Measurements from ENCODE around the gene NEK4. TPM values are rescaled to one million over a fixed set of nuclear protein-coding genes. Genes with fewer than 3 reads are reported as not detected.
A peak's percentile ranks its signal among the peaks of the same experiment; 100 is the strongest.
"Not testable (repeated sequence)": the region's sequence is repeated elsewhere in the genome, so short reads cannot be mapped to it uniquely, and the experiment has no call there.

NEK4 gene
- total RNA-seq, 2 experiments from 2014 or later, result 21.4 to 22.2 TPM

GRCh38 chr3:52730681-52731080 lies 40.1 kb downstream of the NEK4 start:
- H3K9me3 Mint-ChIP-seq, result peaks cover 38% of the 10 kb centered on the region
- DNase-seq, result peak; percentile 26
- peaks cover 72% of the 10 kb centered on the region for H3K36me3 Mint-ChIP-seq (ENCODE audit: low read depth)
- peaks cover 13% of the 10 kb centered on the region for H3K4me1 Mint-ChIP-seq
- ChIA-PET POLR2A (no interaction called here), CTCF (no interaction called here)
- H3K27ac Mint-ChIP-seq, result peak overlapping the region; percentile 38
- no peak overlapping the region for H3K4me3 Mint-ChIP-seq
- no peaks in the 10 kb centered on the region for H3K27me3 Mint-ChIP-seq

DNA sequence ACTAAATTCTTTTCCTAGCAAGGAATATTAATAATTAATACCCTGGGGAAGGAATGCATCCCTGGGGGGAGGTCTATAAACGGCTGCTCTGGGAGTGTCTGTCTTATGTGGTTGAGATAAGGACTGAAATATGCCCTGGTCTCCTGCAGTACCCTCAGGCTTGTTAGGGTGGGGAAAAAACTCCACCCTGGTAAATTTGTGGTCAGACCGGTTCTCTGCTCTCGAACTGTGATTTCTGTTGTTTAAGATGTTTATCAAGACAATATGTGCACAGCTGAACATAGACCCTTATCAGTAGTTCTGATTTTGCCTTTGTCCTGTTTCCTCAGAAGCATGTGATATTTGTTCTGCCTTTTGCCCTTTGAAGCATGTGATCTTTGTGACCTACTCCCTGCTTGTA lies 42.0 kb downstream of the NEK4 start:
- H3K4me3 Mint-ChIP-seq, H3K27ac Mint-ChIP-seq, H3K27me3 Mint-ChIP-seq, CTCF ChIA-PET, POLR2A ChIA-PET, DNase-seq: not testable (repeated sequence)
- H3K36me3 Mint-ChIP-seq (ENCODE audit: low read depth), result peaks cover 57% of the 10 kb centered on the region
- H3K9me3 Mint-ChIP-seq, result peaks cover 33% of the 10 kb centered on the region
- H3K4me1 Mint-ChIP-seq, result peaks cover 15% of the 10 kb centered on the region

DNA sequence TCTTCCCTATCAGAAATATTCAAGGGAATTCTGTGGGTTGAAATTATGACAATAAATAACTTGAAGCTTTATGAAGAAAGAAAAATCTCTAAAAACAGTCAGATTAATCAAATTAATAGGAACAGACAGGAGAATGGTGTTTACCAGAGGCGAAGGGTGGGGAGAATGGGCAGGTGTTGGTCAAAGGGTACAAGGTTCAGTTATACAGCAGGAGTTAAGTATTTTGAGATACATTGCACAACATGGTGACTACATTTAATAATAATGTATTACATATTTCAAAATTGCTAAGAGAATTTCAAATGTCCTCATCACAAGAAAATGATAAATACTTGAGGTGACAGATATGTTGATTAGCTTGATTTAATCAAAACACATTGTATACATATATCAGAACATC lies 46.2 kb downstream of the NEK4 start:
- Mint-ChIP-seq H3K9me3 (peaks cover 16% of the 10 kb centered on the region), H3K27me3 (no peaks in the 10 kb centered on the region), H3K4me3 (no peak overlapping the region), H3K27ac (no peak overlapping the region), H3K36me3 (ENCODE audit: low read depth) (peaks cover 32% of the 10 kb centered on the region), H3K4me1 (peaks cover 34% of the 10 kb centered on the region)
- CTCF ChIA-PET, result interaction anchor here (1.1 kb wide), 2 partner anchors 9 to 14 kb away, joined by 3 to 5 read pairs; no protein-coding TSS in a partner anchor
- POLR2A ChIA-PET, result no interaction called here
- no peak for DNase-seq

DNA sequence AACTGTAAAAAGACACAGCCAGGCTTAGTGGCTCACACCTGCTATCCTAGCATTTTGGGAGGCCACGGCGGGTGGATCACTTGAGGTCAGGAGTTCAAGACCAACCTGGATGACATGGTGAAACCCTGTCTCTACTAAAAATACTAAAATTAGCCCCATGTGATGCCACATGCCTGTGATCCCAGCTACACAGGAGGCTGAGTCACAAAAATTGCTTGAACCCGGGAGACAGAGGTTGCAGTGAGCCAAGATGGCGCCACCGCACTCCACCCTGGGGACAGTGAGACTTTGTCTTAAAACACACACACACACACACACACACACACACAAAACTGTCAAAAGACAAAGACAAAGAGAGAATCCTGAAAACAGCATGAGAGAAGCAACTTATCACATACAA lies 46.8 kb downstream of the NEK4 start:
- Mint-ChIP-seq H3K4me3 (no peak overlapping the region), H3K27ac (no peak overlapping the region), H3K9me3 (peaks cover 15% of the 10 kb centered on the region), H3K4me1 (peaks cover 34% of the 10 kb centered on the region), H3K27me3 (no peaks in the 10 kb centered on the region), H3K36me3 (ENCODE audit: low read depth) (peaks cover 32% of the 10 kb centered on the region)
- DNase-seq, result no peak
- POLR2A ChIA-PET, result no interaction called here
- CTCF ChIA-PET, result interaction anchor here (0.6 kb wide), 2 partner anchors 18 to 816 kb away, joined by 3 read pairs; no protein-coding TSS in a partner anchor

DNA sequence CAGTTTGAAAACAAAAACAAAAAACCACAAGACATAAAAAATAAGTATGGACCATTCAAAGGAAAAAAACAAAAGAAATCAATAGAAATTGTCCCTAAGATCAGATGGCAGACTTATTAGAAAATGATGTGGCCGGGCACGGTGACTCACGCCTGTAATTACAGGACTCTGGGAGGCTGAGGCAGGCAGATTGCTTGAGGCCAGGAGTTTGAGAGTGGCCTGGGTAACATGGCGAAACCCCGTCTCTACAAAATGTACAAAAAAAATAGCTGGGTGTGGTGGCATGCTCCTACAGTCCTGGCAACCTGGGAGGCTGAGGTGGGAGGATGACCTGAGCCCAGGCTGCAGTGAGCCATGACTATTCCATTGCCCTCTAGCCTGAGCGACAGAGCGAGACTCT lies 48.2 kb downstream of the NEK4 start:
- POLR2A ChIA-PET, result no interaction called here
- Mint-ChIP-seq H3K4me3 (no peak overlapping the region), H3K27me3 (no peaks in the 10 kb centered on the region), H3K4me1 (peaks cover 34% of the 10 kb centered on the region), H3K36me3 (ENCODE audit: low read depth) (peaks cover 26% of the 10 kb centered on the region), H3K27ac (peak overlapping the region; percentile 41), H3K9me3 (peaks cover 9% of the 10 kb centered on the region)
- no peak for DNase-seq
- CTCF ChIA-PET, result no interaction called here

DNA sequence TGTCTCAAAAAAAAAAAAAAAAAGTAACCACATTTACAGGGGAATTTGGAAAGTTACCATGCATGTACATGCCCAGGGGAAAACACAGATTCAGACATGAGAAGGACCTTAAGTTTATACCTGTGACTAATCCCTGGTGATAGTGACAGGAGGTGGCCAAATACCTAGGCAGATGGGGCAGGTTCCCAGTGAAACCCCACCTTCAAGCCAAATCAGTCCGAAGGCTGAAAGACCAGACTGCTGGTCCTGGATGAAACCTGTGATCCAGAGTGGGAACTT lies 49.1 kb downstream of the NEK4 start:
- Mint-ChIP-seq H3K27me3 (no peaks in the 10 kb centered on the region), H3K9me3 (peaks cover 7% of the 10 kb centered on the region), H3K4me1 (peaks cover 34% of the 10 kb centered on the region), H3K4me3 (no peak overlapping the region), H3K36me3 (ENCODE audit: low read depth) (peaks cover 22% of the 10 kb centered on the region), H3K27ac (peak overlapping the region; percentile 82)
- POLR2A ChIA-PET, result interaction anchor here (0.7 kb wide), 1 partner anchor 49 kb away, joined by 4 read pairs; no protein-coding TSS in a partner anchor
- CTCF ChIA-PET, result interaction anchor here (1.1 to 1.9 kb wide), 2 partner anchors 16 to 18 kb away, joined by 3 to 6 read pairs; partner anchors contain the start of genes GLT8D1 and SPCS1
- DNase-seq, result no peak

GRCh38 chr3:52721002-52721729 lies 49.6 kb downstream of the NEK4 start:
- Mint-ChIP-seq H3K9me3 (peaks cover 7% of the 10 kb centered on the region), H3K4me3 (peak overlapping the region; percentile 4), H3K4me1 (peaks cover 34% of the 10 kb centered on the region), H3K27me3 (no peaks in the 10 kb centered on the region), H3K36me3 (ENCODE audit: low read depth) (peaks cover 24% of the 10 kb centered on the region), H3K27ac (peak overlapping the region; percentile 82)
- POLR2A ChIA-PET, result interaction anchor here (0.6 to 0.7 kb wide), 2 partner anchors 9 to 49 kb away, joined by 4 read pairs; no protein-coding TSS in a partner anchor
- CTCF ChIA-PET, result interaction anchor here (1.1 to 1.9 kb wide), 3 partner anchors 15 to 211 kb away, joined by 3 to 6 read pairs (median 3); partner anchors contain the start of genes GLT8D1 and SPCS1
- DNase-seq, result peak; percentile 56

DNA sequence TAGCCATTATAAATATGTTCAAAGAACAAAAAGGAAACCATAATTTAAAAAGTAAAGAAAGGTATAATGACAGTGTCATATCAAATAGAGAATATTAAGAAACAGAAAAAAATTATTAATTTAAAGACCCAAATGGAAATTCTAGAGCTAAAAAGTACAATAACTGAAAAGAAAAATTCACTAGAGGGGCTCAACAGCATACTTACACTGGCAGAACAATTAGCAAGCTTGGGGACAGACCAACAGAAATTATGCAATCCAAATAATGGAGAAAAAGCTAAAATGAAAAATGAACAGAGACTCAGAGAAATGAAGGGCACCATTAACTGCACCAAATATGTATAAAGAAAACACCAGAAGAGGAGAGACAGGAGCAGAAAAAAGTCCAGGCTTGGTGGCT lies 51.1 kb downstream of the NEK4 start:
- H3K9me3 Mint-ChIP-seq, result peaks cover 7% of the 10 kb centered on the region
- no peak overlapping the region for H3K4me3 Mint-ChIP-seq
- peaks cover 34% of the 10 kb centered on the region for H3K4me1 Mint-ChIP-seq
- ChIA-PET CTCF (interaction anchor here (0.5 kb wide), 1 partner anchor 51 kb away, joined by 3 read pairs; the partner anchor contains the start of gene NEK4), POLR2A (no interaction called here)
- H3K27ac Mint-ChIP-seq, result peak overlapping the region; percentile 73
- H3K27me3 Mint-ChIP-seq, result no peaks in the 10 kb centered on the region
- DNase-seq, result no peak
- H3K36me3 Mint-ChIP-seq (ENCODE audit: low read depth), result peaks cover 22% of the 10 kb centered on the region

- H3K36me3 Mint-ChIP-seq (ENCODE audit: low read depth), result peaks cover 27% of the 10 kb centered on the region
- DNase-seq, result no peak
- CTCF ChIA-PET, result interaction anchor here (0.6 to 1.6 kb wide), 3 partner anchors 9 to 333 kb away, joined by 4 to 7 read pairs (median 5); no protein-coding TSS in a partner anchor
- no peaks in the 10 kb centered on the region for H3K27me3 Mint-ChIP-seq
- H3K4me1 Mint-ChIP-seq, result peaks cover 12% of the 10 kb centered on the region
- peaks cover 7% of the 10 kb centered on the region for H3K9me3 Mint-ChIP-seq
- H3K4me3 Mint-ChIP-seq, result no peak overlapping the region
- POLR2A ChIA-PET, result interaction anchor here (0.5 kb wide), 1 partner anchor 111 kb away, joined by 3 read pairs; no protein-coding TSS in a partner anchor
- H3K27ac Mint-ChIP-seq, result no peak overlapping the region
Observed at GRCh38 chr3:52715714-52716305, 54.9 kb downstream of the NEK4 start.

- POLR2A ChIA-PET, result no interaction called here
- no peak overlapping the region for H3K27ac Mint-ChIP-seq
Observed at GRCh38 chr3:52714335-52715302, 56.1 kb downstream of the NEK4 start.

DNA sequence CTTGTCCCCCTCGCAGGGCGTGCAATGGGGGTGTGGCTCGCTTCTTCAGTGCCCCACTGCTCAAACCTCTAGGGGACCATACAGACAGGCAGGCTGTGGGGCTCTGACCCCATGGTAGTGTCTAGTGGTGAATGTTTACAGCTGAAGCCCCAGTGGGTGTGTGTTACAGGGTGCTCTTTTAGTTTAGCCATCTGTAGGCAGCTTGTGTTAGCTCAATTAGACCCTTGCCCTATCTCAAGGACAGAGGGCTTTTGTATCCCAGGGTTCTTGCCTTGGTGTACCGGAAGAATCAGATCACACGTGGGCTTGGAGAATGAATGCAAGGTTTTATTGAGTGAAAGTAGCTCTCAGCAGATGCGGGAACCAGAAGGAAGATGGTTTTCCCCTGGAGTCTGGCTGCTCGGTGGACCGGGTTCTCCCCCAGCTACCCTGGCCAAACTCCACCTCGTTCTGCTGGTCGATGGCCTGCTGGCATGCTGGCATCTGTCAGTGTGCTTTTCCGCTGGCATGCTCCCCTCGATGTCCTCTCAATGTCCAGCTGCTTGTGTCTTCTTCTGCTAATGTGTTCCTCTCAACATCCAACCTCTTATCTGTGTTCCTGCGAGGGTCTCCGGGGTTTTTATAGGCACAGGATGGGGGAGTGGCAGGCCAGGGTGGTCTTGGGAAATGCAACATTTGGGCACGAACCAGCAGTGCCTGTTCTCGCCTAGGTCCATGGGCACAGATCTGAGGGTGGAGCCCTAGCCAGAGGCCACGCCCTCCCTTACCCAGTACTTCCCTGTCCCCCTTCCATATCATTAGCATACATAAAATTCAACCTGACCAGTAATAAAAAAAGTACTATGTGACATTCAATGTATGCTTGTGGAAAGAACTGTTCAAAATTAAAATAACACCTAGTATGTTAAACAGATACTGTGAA lies 58.2 kb downstream of the NEK4 start:
- no peak overlapping the region for H3K27ac Mint-ChIP-seq
- no peaks in the 10 kb centered on the region for H3K9me3 Mint-ChIP-seq
- peaks cover 27% of the 10 kb centered on the region for H3K36me3 Mint-ChIP-seq (ENCODE audit: low read depth)
- H3K4me3 Mint-ChIP-seq, result no peak overlapping the region
- no peak for DNase-seq
- peaks cover 13% of the 10 kb centered on the region for H3K4me1 Mint-ChIP-seq
- ChIA-PET CTCF (no interaction called here), POLR2A (no interaction called here)
- no peaks in the 10 kb centered on the region for H3K27me3 Mint-ChIP-seq

More at GRCh38 chr3:52714335-52715302, 56.1 kb downstream of the NEK4 start:
- CTCF ChIA-PET, result interaction anchor here (0.6 to 1.2 kb wide), 2 partner anchors 85 to 334 kb away, joined by 3 to 4 read pairs; no protein-coding TSS in a partner anchor
- Mint-ChIP-seq H3K9me3 (peaks cover 3% of the 10 kb centered on the region), H3K27me3 (no peaks in the 10 kb centered on the region), H3K4me3 (no peak overlapping the region), H3K36me3 (ENCODE audit: low read depth) (peaks cover 24% of the 10 kb centered on the region), H3K4me1 (peaks cover 3% of the 10 kb centered on the region)
- DNase-seq, result no peak

DNA sequence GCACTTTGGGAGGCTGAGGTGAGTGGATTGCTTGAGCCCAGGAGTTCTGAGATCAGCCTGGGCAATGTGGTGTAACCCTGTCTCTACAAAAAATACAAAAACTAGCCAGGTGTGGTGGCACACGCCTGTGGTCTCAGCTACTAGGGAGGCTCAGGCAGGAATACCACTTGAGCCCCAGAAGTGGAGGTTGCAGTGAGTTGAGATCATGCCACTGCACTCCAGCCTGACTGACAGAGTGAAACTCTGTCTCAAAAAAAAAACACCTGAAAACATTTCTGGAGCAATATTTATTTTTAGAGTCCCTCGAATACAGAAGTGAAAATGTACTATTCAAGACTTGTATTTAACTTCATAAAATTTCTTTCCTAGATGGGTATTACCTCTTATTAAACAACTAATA lies 60.2 kb downstream of the NEK4 start:
- POLR2A ChIA-PET, result no interaction called here
- Mint-ChIP-seq H3K36me3 (ENCODE audit: low read depth) (peaks cover 28% of the 10 kb centered on the region), H3K4me3 (no peak overlapping the region), H3K27ac (no peak overlapping the region), H3K9me3 (no peaks in the 10 kb centered on the region), H3K27me3 (no peaks in the 10 kb centered on the region), H3K4me1 (peaks cover 22% of the 10 kb centered on the region)
- DNase-seq, result no peak
- CTCF ChIA-PET, result no interaction called here
